SK-N-MC (cell line): ENCODE data around the gene PLEKHH3.
"Not testable (repeated sequence)": the region's sequence is repeated elsewhere in the genome, so short reads cannot be mapped to it uniquely, and the experiment has no call there.

Experiments used
- EZH2 ChIP-seq: fragments of 200-600 bp; sonication (generic); IDR thresholded peaks from one replicate; pipeline ENCODE4 v1.6.1; 2017; ENCODE audit warnings: antibody characterized with exemption
- POLR2AphosphoS5 ChIP-seq: IDR thresholded peaks from 2 replicates; pipeline ENCODE4 v1.6.1; 2012; ENCODE audit warnings: mild to moderate bottlenecking, low read depth, low read length, borderline replicate concordance

DNA sequence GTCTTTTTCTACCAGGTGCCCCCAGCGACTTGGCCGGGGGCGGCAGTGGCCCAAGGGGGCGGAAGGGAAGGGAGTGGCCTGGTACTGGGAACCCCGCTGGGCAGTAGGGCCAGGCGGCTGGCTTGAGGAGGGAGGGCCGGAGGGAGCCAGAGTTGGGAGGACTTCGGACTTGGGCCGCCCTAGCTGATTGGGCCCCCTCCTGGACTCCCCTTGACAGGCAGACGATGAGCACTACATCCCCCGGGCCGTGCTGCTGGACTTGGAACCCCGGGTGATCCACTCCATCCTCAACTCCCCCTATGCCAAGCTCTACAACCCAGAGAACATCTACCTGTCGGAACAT, 16.9 kb downstream of the PLEKHH3 start:
- TF ChIP-seq POLR2AphosphoS5, EZH2: not testable (repeated sequence)
